ENCODE data around the gene FAAP20.

GRCh38 chr1:2177946-2178538 is 16.5 kb downstream of the FAAP20 start:
- TF ChIP-seq CTCF (IDR thresholded peaks at IDR 0.05; ENCODE audit: extremely low read depth in 1 of 2, insufficient read depth in 1 of 2, low read depth in 1 of 2, low read length in 2 of 2), result no peak
- no peak for TF ChIP-seq POLR2A (IDR thresholded peaks at IDR 0.05; ENCODE audit: low read depth, low read length)
- no peak for TF ChIP-seq POLR2AphosphoS5 (IDR thresholded peaks at IDR 0.05; ENCODE audit: insufficient read depth, low read depth, low read length)
- TF ChIP-seq, protein P1, sequence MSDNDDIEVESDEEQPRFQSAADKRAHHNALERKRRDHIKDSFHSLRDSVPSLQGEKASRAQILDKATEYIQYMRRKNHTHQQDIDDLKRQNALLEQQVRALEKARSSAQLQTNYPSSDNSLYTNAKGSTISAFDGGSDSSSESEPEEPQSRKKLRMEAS (IDR thresholded peaks at IDR 0.05; ENCODE audit: insufficient read depth, insufficient read length), result no peak
- no peak for TF ChIP-seq FOS (IDR thresholded peaks at IDR 0.05; ENCODE audit: borderline replicate concordance, insufficient read depth, low read length)
- no peak for TF ChIP-seq MYC (IDR thresholded peaks at IDR 0.05; ENCODE audit: low read depth, low read length)
- TF ChIP-seq EZH2 (IDR thresholded peaks at IDR 0.05; ENCODE audit: borderline replicate concordance, low read depth, low read length, severe bottlenecking), result no peak
- no peak for TF ChIP-seq GATA2 (IDR thresholded peaks at IDR 0.05; ENCODE audit: insufficient read depth, insufficient read length, low read depth, low read length)
